ENCODE measurements around the gene HAO2. TPM values are rescaled to one million over a fixed set of nuclear protein-coding genes. Genes with fewer than 3 reads are reported as not detected.

HAO2 gene
- total RNA-seq, 2 experiments from 2014 or later: not detected

- H3K27ac ChIP-seq (ENCODE audit: low read depth, low read length, poor library complexity, severe bottlenecking): no peak overlapping the region
- no TSS peak for BruUV-seq (replicated peaks)
- intact Hi-C loops (cut with micrococcal nuclease; ENCODE audit: unreplicated experiment): no loop called here
Measured at GRCh38 chr1:119363162-119363561, 5.4 kb upstream of the HAO2 start.

DNA sequence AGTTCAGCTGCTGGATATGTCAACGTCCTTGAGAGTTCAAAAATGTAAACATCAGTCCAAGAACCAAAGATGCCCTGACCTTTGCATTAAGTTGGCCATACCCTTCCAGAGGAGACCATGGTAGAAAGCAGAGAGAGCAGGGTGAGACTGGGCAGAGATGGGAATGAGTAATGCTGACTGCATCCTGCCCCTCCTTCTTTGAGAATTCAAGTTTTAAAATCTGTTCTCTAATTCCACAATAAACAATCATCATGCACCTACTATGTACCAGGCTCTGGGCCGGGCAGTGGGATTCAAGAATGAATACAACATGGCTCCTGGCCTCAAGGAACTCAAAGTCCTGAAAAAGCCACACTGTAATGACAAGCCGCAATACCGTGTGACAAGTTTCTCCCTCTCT, 3.9 kb upstream of the HAO2 start:
- DNase-seq (ENCODE audit: low spot score): no peak
- no peaks in the 10 kb centered on the region for H3K9me3 ChIP-seq (ENCODE audit: low read length)
- H3K36me3 ChIP-seq (ENCODE audit: insufficient read depth, low read length): no peaks in the 10 kb centered on the region
- H2AFZ ChIP-seq (ENCODE audit: low read length): no peak overlapping the region
- TF ChIP-seq, protein P1, sequence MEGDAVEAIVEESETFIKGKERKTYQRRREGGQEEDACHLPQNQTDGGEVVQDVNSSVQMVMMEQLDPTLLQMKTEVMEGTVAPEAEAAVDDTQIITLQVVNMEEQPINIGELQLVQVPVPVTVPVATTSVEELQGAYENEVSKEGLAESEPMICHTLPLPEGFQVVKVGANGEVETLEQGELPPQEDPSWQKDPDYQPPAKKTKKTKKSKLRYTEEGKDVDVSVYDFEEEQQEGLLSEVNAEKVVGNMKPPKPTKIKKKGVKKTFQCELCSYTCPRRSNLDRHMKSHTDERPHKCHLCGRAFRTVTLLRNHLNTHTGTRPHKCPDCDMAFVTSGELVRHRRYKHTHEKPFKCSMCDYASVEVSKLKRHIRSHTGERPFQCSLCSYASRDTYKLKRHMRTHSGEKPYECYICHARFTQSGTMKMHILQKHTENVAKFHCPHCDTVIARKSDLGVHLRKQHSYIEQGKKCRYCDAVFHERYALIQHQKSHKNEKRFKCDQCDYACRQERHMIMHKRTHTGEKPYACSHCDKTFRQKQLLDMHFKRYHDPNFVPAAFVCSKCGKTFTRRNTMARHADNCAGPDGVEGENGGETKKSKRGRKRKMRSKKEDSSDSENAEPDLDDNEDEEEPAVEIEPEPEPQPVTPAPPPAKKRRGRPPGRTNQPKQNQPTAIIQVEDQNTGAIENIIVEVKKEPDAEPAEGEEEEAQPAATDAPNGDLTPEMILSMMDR (conservative IDR thresholded peaks at IDR 0.05; ENCODE audit: low read length): no peak
- no peaks in the 10 kb centered on the region for H3K79me2 ChIP-seq (ENCODE audit: insufficient read depth, low read depth, low read length)
- no peak overlapping the region for H3K4me2 ChIP-seq (ENCODE audit: low read length)
- H4K20me1 ChIP-seq (ENCODE audit: insufficient read depth, low read length): no peaks in the 10 kb centered on the region
- POLR2A ChIA-PET: no interaction called here
- intact Hi-C loops (cut with micrococcal nuclease; ENCODE audit: unreplicated experiment): loop anchor here (1.0 kb wide), 1 partner anchor 89 kb away; no protein-coding TSS in a partner anchor
- CTCF ChIA-PET (ENCODE audit: unreplicated experiment): no interaction called here
- H3K27ac ChIP-seq (ENCODE audit: low read depth, low read length, poor library complexity, severe bottlenecking): no peak overlapping the region
- no peak overlapping the region for H3K4me3 ChIP-seq (ENCODE audit: low read depth, low read length, poor library complexity, severe bottlenecking)
- BruUV-seq (replicated peaks): no TSS peak
- no peaks in the 10 kb centered on the region for H3K4me1 ChIP-seq (ENCODE audit: insufficient read depth, low read length, poor library complexity, severe bottlenecking)
- no peaks in the 10 kb centered on the region for H3K9me2 ChIP-seq (ENCODE audit: insufficient read depth, low read length)

More at GRCh38 chr1:119363162-119363561, 5.4 kb upstream of the HAO2 start:
- no peak for DNase-seq (ENCODE audit: low spot score)
- no peaks in the 10 kb centered on the region for H4K20me1 ChIP-seq (ENCODE audit: insufficient read depth, low read length)
- ChIA-PET POLR2A (interaction anchor here (0.5 kb wide), 1 partner anchor 648 kb away, joined by 3 read pairs; no protein-coding TSS in a partner anchor), CTCF (ENCODE audit: unreplicated experiment) (no interaction called here)
- no peaks in the 10 kb centered on the region for H3K79me2 ChIP-seq (ENCODE audit: insufficient read depth, low read depth, low read length)
- H3K9me3 ChIP-seq (ENCODE audit: low read length): no peaks in the 10 kb centered on the region
- H3K4me2 ChIP-seq (ENCODE audit: low read length): no peak overlapping the region
- no peak overlapping the region for H2AFZ ChIP-seq (ENCODE audit: low read length)
- no peak overlapping the region for H3K4me3 ChIP-seq (ENCODE audit: low read depth, low read length, poor library complexity, severe bottlenecking)
- no peak for TF ChIP-seq EZH2phosphoT487 (IDR thresholded peaks at IDR 0.05; ENCODE audit: borderline replicate concordance, low read depth, low read length)
- TF ChIP-seq, protein P1 (conservative IDR thresholded peaks at IDR 0.05; ENCODE audit: low read length): no peak
- no peaks in the 10 kb centered on the region for H3K36me3 ChIP-seq (ENCODE audit: insufficient read depth, low read length)
- no peaks in the 10 kb centered on the region for H3K4me1 ChIP-seq (ENCODE audit: insufficient read depth, low read length, poor library complexity, severe bottlenecking)
- no peaks in the 10 kb centered on the region for H3K9me2 ChIP-seq (ENCODE audit: insufficient read depth, low read length)

DNA sequence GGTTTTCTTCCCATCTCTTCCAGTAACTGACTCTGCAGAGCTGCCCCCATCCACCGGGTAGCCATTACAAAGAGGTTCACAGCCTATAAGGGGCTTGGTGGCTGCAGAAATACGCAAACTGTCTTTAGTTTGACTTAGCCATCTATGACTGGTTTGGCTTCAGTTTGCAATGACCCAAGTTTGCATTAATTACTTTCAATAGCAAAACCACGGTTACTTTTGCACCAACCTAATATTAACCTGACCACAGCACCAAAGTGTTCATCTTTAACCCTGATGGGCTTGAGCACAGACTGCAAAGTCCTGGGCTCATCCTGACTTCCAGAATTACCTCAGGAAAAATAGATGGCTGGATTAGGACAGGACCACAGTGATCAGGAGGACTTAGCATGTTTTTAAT, 2.2 kb upstream of the HAO2 start:
- POLR2A ChIA-PET: no interaction called here

More for the DNA sequence above, 2.2 kb upstream of the HAO2 start:
- H4K20me1 ChIP-seq (ENCODE audit: insufficient read depth, low read length): no peaks in the 10 kb centered on the region
- no peaks in the 10 kb centered on the region for H3K9me3 ChIP-seq (ENCODE audit: low read length)
- no peaks in the 10 kb centered on the region for H3K36me3 ChIP-seq (ENCODE audit: insufficient read depth, low read length)
- H3K27ac ChIP-seq (ENCODE audit: low read depth, low read length, poor library complexity, severe bottlenecking): no peak overlapping the region
- no peaks in the 10 kb centered on the region for H3K4me1 ChIP-seq (ENCODE audit: insufficient read depth, low read length, poor library complexity, severe bottlenecking)
- H3K79me2 ChIP-seq (ENCODE audit: insufficient read depth, low read depth, low read length): no peaks in the 10 kb centered on the region
- CTCF ChIA-PET (ENCODE audit: unreplicated experiment): no interaction called here
- intact Hi-C loops (cut with micrococcal nuclease; ENCODE audit: unreplicated experiment): no loop called here
- H3K4me3 ChIP-seq (ENCODE audit: low read depth, low read length, poor library complexity, severe bottlenecking): no peak overlapping the region
- H2AFZ ChIP-seq (ENCODE audit: low read length): no peak overlapping the region
- DNase-seq (ENCODE audit: low spot score): no peak
- H3K4me2 ChIP-seq (ENCODE audit: low read length): no peak overlapping the region
- TF ChIP-seq, protein P1 (conservative IDR thresholded peaks at IDR 0.05; ENCODE audit: low read length): no peak
- TF ChIP-seq EZH2phosphoT487 (IDR thresholded peaks at IDR 0.05; ENCODE audit: borderline replicate concordance, low read depth, low read length): no peak
- H3K9me2 ChIP-seq (ENCODE audit: insufficient read depth, low read length): no peaks in the 10 kb centered on the region
- BruUV-seq (replicated peaks): no TSS peak
